GOT3 (cell line): ENCODE data around the gene ALG2.
A peak's percentile ranks its signal among the peaks of the same experiment; 100 is the strongest.

Experiments
- DNase-seq: peaks from one replicate; lab custom pipeline; 2025; ENCODE audit warnings: mixed read lengths; lab: John Stamatoyannopoulos, UW

Gene ALG2

GRCh38 chr9:99221621-99222415 is at the start of gene ALG2, which contains the start of gene SEC61B:
Gene ALG2 (minus strand): TSS chr9:99221942. CDS start chr9:99221894, 48 bp downstream.
Gene SEC61B (plus strand): TSS chr9:99222282. CDS start chr9:99222364, 82 bp downstream.
- DNase-seq: peak; percentile 75

- no peak for DNase-seq
These were observed 48.7 kb upstream of the ALG2 start for GRCh38 chr9:99270491-99270890.

DNA sequence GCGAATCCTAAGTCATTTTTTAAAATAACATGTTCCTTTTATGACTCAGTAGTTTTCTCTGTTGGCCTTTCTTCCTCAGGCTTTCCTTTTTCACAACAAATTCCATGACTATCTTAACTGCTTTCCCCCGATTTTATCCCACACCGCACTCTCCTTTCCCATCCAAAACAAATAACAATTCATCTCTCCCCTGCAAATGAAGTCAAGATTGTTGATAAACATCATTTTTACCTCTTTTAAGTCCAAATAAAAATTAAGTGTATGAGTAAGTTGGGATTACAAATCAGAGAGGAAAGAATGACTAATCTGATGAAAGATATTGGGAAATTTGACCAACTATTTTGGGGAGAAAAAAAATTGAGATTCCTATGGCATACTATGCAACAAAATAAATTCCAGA is 47.7 kb upstream of the ALG2 start:
- no peak for DNase-seq

GRCh38 chr9:99266255-99267023 is 44.7 kb upstream of the ALG2 start:
- DNase-seq: no peak

DNA sequence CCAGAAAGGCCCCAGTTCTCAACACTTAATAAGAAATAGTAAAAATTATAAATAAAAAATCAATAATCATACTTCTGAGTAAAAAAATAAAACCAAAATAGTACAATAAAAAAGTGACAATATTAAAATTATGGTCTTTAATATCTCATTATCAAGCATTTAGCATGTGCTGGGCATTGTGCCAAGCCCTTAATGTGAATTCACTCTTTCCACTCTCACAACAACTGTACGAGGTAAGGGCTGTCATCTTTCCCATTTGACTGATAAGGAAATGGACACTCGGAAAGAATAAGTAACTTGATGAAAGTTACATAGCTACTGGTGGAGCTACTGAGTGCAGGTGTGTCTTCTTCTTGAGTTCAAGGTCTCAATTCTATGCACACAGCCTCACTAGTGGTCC is 43.9 kb upstream of the ALG2 start:
- DNase-seq: no peak

GRCh38 chr9:99264070-99264680 is 42.4 kb upstream of the ALG2 start:
- no peak for DNase-seq

- no peak for DNase-seq
These were observed 41.2 kb upstream of the ALG2 start for GRCh38 chr9:99262949-99263418.

GRCh38 chr9:99261923-99262322 is 40.2 kb upstream of the ALG2 start:
- DNase-seq: no peak

- no peak for DNase-seq
These were observed 37.6 kb upstream of the ALG2 start for GRCh38 chr9:99259231-99259918.

- no peak for DNase-seq
These were observed 36.1 kb upstream of the ALG2 start for GRCh38 chr9:99257723-99258389.

DNA sequence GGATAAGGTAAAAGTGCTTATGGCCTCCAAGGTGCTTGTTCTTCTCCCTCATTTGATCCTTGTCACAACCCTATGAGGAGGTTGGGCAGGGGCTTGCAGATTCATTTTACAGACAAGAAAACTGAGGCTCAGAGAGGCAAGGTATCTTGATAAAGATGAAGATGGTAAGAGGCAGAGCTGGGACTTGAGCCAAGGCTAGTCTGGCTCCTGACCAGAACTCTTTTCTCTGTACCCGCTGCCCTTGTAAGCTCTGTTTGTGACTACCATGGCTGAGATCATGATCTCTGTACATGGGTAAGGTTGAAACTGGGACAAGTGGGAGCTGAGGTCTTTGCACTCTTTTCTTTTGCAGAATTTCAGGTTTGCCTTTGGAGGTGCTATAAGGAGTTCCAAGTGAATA is 33.9 kb upstream of the ALG2 start:
- DNase-seq: no peak

GRCh38 chr9:99253772-99254431 is 32.2 kb upstream of the ALG2 start:
- no peak for DNase-seq

- DNase-seq: no peak
These were observed 31.4 kb upstream of the ALG2 start for GRCh38 chr9:99253134-99253533.

- no peak for DNase-seq
These were observed 29.4 kb upstream of the ALG2 start for GRCh38 chr9:99251157-99251556.

- DNase-seq: no peak
These were observed 27.9 kb upstream of the ALG2 start for GRCh38 chr9:99249619-99250018.

- DNase-seq: no peak
These were observed 22.9 kb upstream of the ALG2 start for GRCh38 chr9:99244344-99245260.

GRCh38 chr9:99241106-99241505 is 19.4 kb upstream of the ALG2 start:
- DNase-seq: no peak

GRCh38 chr9:99239341-99240060 is 17.8 kb upstream of the ALG2 start:
- no peak for DNase-seq

DNA sequence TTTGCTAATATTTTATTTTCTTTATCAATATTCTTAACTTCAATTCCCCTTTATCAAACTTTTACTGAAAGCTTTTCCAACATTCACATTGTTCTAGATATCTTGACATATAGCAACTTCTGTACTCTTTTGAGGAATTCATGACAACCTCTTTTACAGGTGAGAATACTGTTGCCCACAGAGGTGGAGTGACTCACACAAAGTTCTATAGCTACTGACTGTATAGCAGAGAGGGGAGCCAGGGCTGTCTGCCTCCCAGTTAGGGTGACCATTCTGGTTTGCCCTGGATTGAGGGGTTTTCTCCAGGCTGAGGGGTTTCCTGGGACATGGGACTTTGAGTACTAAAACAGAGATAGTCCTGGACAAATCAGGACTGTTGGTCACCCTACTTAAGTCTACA is 16.6 kb upstream of the ALG2 start:
- DNase-seq: no peak
